Nephron progenitor cell (in vitro differentiated cells): ENCODE data around the gene CRYBG1.

Experiments
- DNase-seq: peaks from one replicate; pipeline ENCODE4 v3.0.0; 2021
- H3K27ac Mint-ChIP-seq: 2 replicates; pipeline ENCODE4 v1.8.0; 2021; ENCODE audit warnings: mild to moderate bottlenecking, moderate library complexity, mixed read lengths
- H3K27me3 Mint-ChIP-seq: 2 replicates; pipeline ENCODE4 v1.8.0; 2021; ENCODE audit warnings: mild to moderate bottlenecking, low read depth, mixed read lengths; ENCODE audit not compliant: poor library complexity
- H3K36me3 Mint-ChIP-seq: 2 replicates; pipeline ENCODE4 v1.8.0; 2021; ENCODE audit warnings: low read depth, mixed read lengths
- H3K4me1 Mint-ChIP-seq: 2 replicates; pipeline ENCODE4 v1.8.0; 2021; ENCODE audit warnings: mixed read lengths
- H3K4me3 Mint-ChIP-seq: 2 replicates; pipeline ENCODE4 v1.8.0; 2021; ENCODE audit warnings: mild to moderate bottlenecking, moderate library complexity, mixed read lengths
- H3K9me3 Mint-ChIP-seq: 2 replicates; pipeline ENCODE4 v1.8.0; 2021; ENCODE audit warnings: mild to moderate bottlenecking, moderate library complexity, mixed read lengths
- CTCF ChIP-seq: fragments of 200-600 bp; sonication (generic); IDR thresholded peaks from 2 replicates; pipeline ENCODE4 v1.5.0; 2021; ENCODE audit warnings: antibody characterized with exemption

Gene CRYBG1

GRCh38 chr6:106599440-106599839 is 238.9 kb downstream of the CRYBG1 start:
- H3K9me3 Mint-ChIP-seq: peaks cover 13% of the 10 kb centered on the region
- H3K4me3 Mint-ChIP-seq: no peak overlapping the region
- H3K27ac Mint-ChIP-seq: no peak overlapping the region
- H3K4me1 Mint-ChIP-seq: no peaks in the 10 kb centered on the region
- H3K27me3 Mint-ChIP-seq: no peaks in the 10 kb centered on the region
- TF ChIP-seq CTCF: no peak
- DNase-seq: no peak
- H3K36me3 Mint-ChIP-seq: peaks cover 44% of the 10 kb centered on the region

GRCh38 chr6:106600329-106600728 is 239.8 kb downstream of the CRYBG1 start:
- Mint-ChIP-seq H3K27ac (no peak overlapping the region), H3K4me1 (no peaks in the 10 kb centered on the region), H3K27me3 (no peaks in the 10 kb centered on the region), H3K9me3 (peaks cover 13% of the 10 kb centered on the region), H3K36me3 (peaks cover 44% of the 10 kb centered on the region), H3K4me3 (no peak overlapping the region)
- TF ChIP-seq CTCF: no peak
- no peak for DNase-seq

- Mint-ChIP-seq H3K27ac (no peak overlapping the region), H3K27me3 (no peaks in the 10 kb centered on the region), H3K36me3 (peaks cover 21% of the 10 kb centered on the region), H3K4me1 (no peaks in the 10 kb centered on the region), H3K9me3 (peaks cover 14% of the 10 kb centered on the region), H3K4me3 (no peak overlapping the region)
- TF ChIP-seq CTCF: peak; percentile 50
- no peak for DNase-seq
Observed at GRCh38 chr6:106608080-106608668, 247.7 kb downstream of the CRYBG1 start.

GRCh38 chr6:106609699-106610098 is 249.2 kb downstream of the CRYBG1 start:
- TF ChIP-seq CTCF: peak; percentile 39
- no peak for DNase-seq
- peaks cover 14% of the 10 kb centered on the region for H3K9me3 Mint-ChIP-seq

GRCh38 chr6:106611030-106611429 is 250.5 kb downstream of the CRYBG1 start:
- DNase-seq: no peak
- H3K4me1 Mint-ChIP-seq: no peaks in the 10 kb centered on the region

More at GRCh38 chr6:106609699-106610098, 249.2 kb downstream of the CRYBG1 start:
- Mint-ChIP-seq H3K4me3 (no peak overlapping the region), H3K27me3 (no peaks in the 10 kb centered on the region), H3K27ac (no peak overlapping the region), H3K36me3 (peaks cover 21% of the 10 kb centered on the region), H3K4me1 (no peaks in the 10 kb centered on the region)

More at GRCh38 chr6:106611030-106611429, 250.5 kb downstream of the CRYBG1 start:
- Mint-ChIP-seq H3K36me3 (peaks cover 15% of the 10 kb centered on the region), H3K27ac (no peak overlapping the region), H3K9me3 (peaks cover 10% of the 10 kb centered on the region), H3K27me3 (no peaks in the 10 kb centered on the region), H3K4me3 (no peak overlapping the region)
- TF ChIP-seq CTCF: no peak
